Esophagus muscularis mucosa (tissue), 4 donors: ENCODE measurements around the gene MT1E. TPM values are rescaled to one million over a fixed set of nuclear protein-coding genes. Genes with fewer than 3 reads are reported as not detected.

Experiments used
- DNase-seq: peaks from one replicate; pipeline ENCODE4 v3.0.0-alpha.2; 2017; ENCODE audit errors: extremely low spot score
- H3K27ac ChIP-seq, 4 donors: fragments of 200-600 bp; sonication (generic); replicated peaks in 1 of 4; 1 replicate in 3 of 4; 2 replicates in 1 of 4; pipeline ENCODE4 v1.5.1; 2016 to 2019; ENCODE audit warnings: mild to moderate bottlenecking in 1 of 4
- H3K27me3 ChIP-seq, 4 donors: fragments of 200-600 bp; sonication (generic); one replicate each; pipeline versions ENCODE4 v1.5.1 to v1.6.0; 2016 to 2019
- H3K36me3 ChIP-seq, 4 donors: fragments of 200-600 bp; sonication (generic); one replicate each; pipeline ENCODE4 v1.5.1; 2016 to 2019
- H3K4me1 ChIP-seq, 4 donors: fragments of 200-600 bp; sonication (generic); one replicate each; pipeline ENCODE4 v1.5.1; 2016 to 2019
- H3K4me3 ChIP-seq, 4 donors: fragments of 200-600 bp; sonication (generic); 1 replicate in 2 of 4; 2 replicates in 2 of 4; pipeline ENCODE4 v1.5.1; 2016 to 2019; ENCODE audit warnings: mild to moderate bottlenecking in 4 of 4, moderate library complexity in 1 of 4
- H3K9me3 ChIP-seq, 4 donors: fragments of 200-600 bp; sonication (generic); 1 replicate in 3 of 4; 2 replicates in 1 of 4; pipeline ENCODE4 v1.5.1; 2016 to 2019
- EP300 ChIP-seq: sonication (generic); formaldehyde crosslinking; IDR thresholded peaks from one replicate; pipeline ENCODE4 v1.6.1; 2017; ENCODE audit warnings: antibody characterized with exemption
- POLR2A ChIP-seq: fragments of 450-650 bp; IDR thresholded peaks from one replicate; pipeline ENCODE4 v1.6.1; 2017; ENCODE audit warnings: antibody characterized with exemption, moderate library complexity, mild to moderate bottlenecking, low read depth
- POLR2AphosphoS5 ChIP-seq, 2 donors: sonication (generic); formaldehyde crosslinking; IDR thresholded peaks; one replicate each; pipeline ENCODE4 v1.6.1; 2017; ENCODE audit warnings: antibody characterized with exemption in 2 of 2
- WGBS: methylation state at CpG from one replicate; pipeline ENCODE4 v1.1.5; 2018; 5-methylcytosine and 5-hydroxymethylcytosine counted together
- intact Hi-C: fragments of 100-400 bp; cut with DNase I; formaldehyde crosslinking; loops from one replicate; pipeline ENCODE4 v1.15.1; 2023
- total RNA-seq, 4 donors: library from RNA; depleted of rRNA; stranded (reverse); fragments of >200 nt; gene quantifications; one replicate each; pipeline versions ENCODE4 v1.1.0 to v1.2.1, GENCODE V29; 2016
- TF ChIP-seq, protein P1 (sequence below), 3 experiments: fragments of 200-600 bp in 2 of 3; fragments of 450-650 bp in 1 of 3; sonication (generic) in 2 of 3; IDR thresholded peaks; one replicate each; pipeline ENCODE4 v1.5.1; 2017 to 2019; ENCODE audit warnings: antibody characterized with exemption in 3 of 3, mild to moderate bottlenecking in 2 of 3, moderate library complexity in 1 of 3

MT1E gene
- total RNA-seq, 4 donors from 2014 or later: 57.7 to 428 (median 146) TPM

DNA sequence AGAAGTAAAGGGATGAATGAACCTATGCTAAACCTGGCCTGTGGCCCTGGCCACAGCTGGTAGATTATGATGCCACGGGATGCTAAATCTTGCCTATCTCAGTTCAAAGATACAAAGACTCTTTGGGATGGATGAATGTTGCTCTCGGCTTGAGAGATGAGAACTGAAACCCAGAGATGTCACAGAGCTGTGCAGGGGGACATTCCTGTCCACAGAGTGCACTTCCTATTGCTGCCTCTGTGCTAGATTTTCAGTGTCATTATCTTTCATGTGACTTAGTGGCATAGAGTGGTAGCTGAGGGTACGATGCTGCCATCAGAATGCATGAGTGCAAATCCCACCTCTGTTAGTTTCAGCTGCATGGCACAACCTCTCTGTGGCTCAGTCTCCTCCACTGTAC is 4.6 kb downstream of the MT1E start:
- DNase-seq: no peak
- Histone ChIP-seq H3K27me3 (peaks cover 0 to 29% (median 3%) of the 10 kb centered on the region in 4 donors), H3K4me1 (peaks cover 13 to 58% (median 50%) of the 10 kb centered on the region in 4 donors), H3K4me3 (no peak overlapping the region), H3K27ac (no peak overlapping the region), H3K36me3 (no peaks in the 10 kb centered on the region), H3K9me3 (no peaks in the 10 kb centered on the region)
- TF ChIP-seq, protein P1, sequence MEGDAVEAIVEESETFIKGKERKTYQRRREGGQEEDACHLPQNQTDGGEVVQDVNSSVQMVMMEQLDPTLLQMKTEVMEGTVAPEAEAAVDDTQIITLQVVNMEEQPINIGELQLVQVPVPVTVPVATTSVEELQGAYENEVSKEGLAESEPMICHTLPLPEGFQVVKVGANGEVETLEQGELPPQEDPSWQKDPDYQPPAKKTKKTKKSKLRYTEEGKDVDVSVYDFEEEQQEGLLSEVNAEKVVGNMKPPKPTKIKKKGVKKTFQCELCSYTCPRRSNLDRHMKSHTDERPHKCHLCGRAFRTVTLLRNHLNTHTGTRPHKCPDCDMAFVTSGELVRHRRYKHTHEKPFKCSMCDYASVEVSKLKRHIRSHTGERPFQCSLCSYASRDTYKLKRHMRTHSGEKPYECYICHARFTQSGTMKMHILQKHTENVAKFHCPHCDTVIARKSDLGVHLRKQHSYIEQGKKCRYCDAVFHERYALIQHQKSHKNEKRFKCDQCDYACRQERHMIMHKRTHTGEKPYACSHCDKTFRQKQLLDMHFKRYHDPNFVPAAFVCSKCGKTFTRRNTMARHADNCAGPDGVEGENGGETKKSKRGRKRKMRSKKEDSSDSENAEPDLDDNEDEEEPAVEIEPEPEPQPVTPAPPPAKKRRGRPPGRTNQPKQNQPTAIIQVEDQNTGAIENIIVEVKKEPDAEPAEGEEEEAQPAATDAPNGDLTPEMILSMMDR (IDR thresholded peaks at IDR 0.05): no peak
- TF ChIP-seq POLR2A: no peak
- TF ChIP-seq POLR2AphosphoS5 (IDR thresholded peaks at IDR 0.05): no peak
- TF ChIP-seq EP300: no peak
- intact Hi-C loops: no loop called here
- WGBS: 92% methylated on average over 3 of the region's 3 CpGs

DNA sequence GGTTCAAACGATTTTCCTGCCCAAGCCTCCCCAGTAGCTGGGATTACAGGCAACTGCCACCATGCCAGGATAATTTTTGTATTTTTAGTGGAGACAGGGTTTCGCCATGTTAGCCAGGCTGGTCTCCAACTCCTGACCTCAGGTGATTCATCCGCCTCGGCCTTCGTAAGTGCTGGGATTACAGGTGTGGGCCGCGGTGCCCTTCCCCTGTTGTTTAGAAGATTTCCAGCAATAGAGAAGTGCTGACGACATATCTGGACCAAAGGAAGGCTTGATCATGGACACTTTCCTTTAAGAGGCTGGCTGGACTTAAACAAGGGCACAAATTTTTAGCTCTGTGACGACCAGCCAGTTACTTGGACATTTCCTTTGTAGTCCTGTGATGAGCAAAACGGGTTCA is 5.6 kb downstream of the MT1E start:
- Histone ChIP-seq H3K27ac (peak overlapping the region; percentile 67 to 82 (median 74)), H3K4me3 (no peak overlapping the region)
- no peak for DNase-seq

DNA sequence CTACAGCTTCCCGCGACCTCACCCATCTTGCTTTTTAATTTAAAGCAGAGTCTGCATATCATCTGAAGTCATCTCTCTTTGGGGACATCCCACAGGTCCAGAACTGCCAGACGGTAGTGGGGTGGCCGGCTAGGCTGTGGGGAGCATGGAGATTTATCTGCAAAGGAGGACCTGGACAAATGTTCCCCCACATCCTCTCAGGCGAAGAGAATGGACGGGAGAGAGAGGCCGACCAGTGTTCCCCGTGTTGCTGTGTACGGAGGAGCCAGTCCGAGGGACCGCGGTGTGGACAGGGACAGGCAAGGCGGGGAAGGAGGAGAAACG is 6.2 kb downstream of the MT1E start:
- peaks cover 11 to 57% (median 43%) of the 10 kb centered on the region in 4 donors for H3K4me1 ChIP-seq
- no peak for DNase-seq

More for the DNA sequence above, 5.6 kb downstream of the MT1E start:
- H3K27me3 ChIP-seq: peaks cover 0 to 40% (median 9%) of the 10 kb centered on the region in 4 donors
- TF ChIP-seq EP300: no peak
- TF ChIP-seq POLR2AphosphoS5 (IDR thresholded peaks at IDR 0.05): no peak
- peaks cover 17 to 62% (median 48%) of the 10 kb centered on the region in 4 donors for H3K4me1 ChIP-seq
- H3K36me3 ChIP-seq: no peaks in the 10 kb centered on the region
- intact Hi-C loops: no loop called here
- H3K9me3 ChIP-seq: no peaks in the 10 kb centered on the region
- 92% methylated on average over 10 of the region's 10 CpGs for WGBS

DNA sequence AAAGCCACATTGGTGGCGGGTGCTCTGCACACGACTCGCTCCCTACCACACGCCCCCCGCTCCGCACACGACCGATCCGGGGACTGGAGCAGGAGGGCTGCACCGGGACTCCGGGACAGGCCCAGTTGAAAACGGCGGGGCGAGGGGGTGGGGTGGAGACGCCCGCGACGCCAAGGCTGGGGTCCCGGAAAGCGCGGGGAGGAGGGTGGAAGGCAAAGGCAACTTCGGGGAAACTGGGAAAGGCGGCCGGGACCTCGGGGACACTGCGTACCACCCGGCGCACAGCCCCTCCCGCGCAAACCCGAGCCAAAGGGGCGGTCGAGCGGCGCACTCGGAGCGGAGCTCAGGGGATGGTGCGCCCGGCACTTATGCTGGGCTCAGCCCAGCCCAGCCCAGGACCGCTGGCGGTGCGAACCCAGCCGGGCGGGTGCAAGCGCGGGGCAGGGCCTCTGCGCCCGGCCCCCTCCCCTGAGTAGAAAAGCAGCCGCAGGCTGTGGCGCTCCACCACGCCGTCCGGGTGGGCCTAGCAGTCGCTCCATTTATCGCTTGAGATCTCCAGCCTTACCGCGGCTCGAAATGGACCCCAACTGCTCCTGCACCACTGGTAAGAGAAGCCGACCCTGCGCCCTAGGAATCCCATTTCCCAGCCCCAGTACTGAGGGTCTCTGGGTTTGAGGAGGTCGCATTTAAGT is 6.7 kb downstream of the MT1E start, which contains the start of gene MT1M:
Gene MT1M (plus strand): TSS at position 504 of the 692 bp plus-strand sequence. CDS start 73 bp downstream, at position 577.
- DNase-seq: no peak
- Histone ChIP-seq H3K9me3 (no peaks in the 10 kb centered on the region), H3K27ac (peak within 1 kb of the TSS; percentile 67 to 82 (median 74)), H3K27me3 (peaks cover 0 to 51% (median 13%) of the 10 kb centered on the region in 4 donors), H3K4me1 (peaks cover 6 to 52% (median 37%) of the 10 kb centered on the region in 4 donors), H3K4me3 (peak within 1 kb of the TSS; percentile 57 to 66 (median 60)), H3K36me3 (no peaks in the 10 kb centered on the region)
- WGBS: 12% methylated on average over 26 of the region's 61 CpGs
- TF ChIP-seq, protein P1 (IDR thresholded peaks at IDR 0.05): no peak
- peak; percentile 72 to 85 for TF ChIP-seq POLR2AphosphoS5 (IDR thresholded peaks at IDR 0.05)
- TF ChIP-seq EP300: peak; percentile 95
- TF ChIP-seq POLR2A: peak; percentile 39
- intact Hi-C loops: no loop called here

More for the DNA sequence above, 6.2 kb downstream of the MT1E start:
- Histone ChIP-seq H3K27me3 (peaks cover 0 to 45% (median 11%) of the 10 kb centered on the region in 4 donors), H3K4me3 (peak overlapping the region; percentile 57 to 66 (median 60)), H3K27ac (peak overlapping the region; percentile 67 to 82 (median 74)), H3K9me3 (no peaks in the 10 kb centered on the region), H3K36me3 (no peaks in the 10 kb centered on the region)
- TF ChIP-seq POLR2AphosphoS5 (IDR thresholded peaks at IDR 0.05) (no peak), EP300 (no peak), POLR2A (no peak)
- TF ChIP-seq, protein P1 (IDR thresholded peaks at IDR 0.05): no peak
- intact Hi-C loops: no loop called here
- 28% methylated on average over 14 of the region's 14 CpGs for WGBS

DNA sequence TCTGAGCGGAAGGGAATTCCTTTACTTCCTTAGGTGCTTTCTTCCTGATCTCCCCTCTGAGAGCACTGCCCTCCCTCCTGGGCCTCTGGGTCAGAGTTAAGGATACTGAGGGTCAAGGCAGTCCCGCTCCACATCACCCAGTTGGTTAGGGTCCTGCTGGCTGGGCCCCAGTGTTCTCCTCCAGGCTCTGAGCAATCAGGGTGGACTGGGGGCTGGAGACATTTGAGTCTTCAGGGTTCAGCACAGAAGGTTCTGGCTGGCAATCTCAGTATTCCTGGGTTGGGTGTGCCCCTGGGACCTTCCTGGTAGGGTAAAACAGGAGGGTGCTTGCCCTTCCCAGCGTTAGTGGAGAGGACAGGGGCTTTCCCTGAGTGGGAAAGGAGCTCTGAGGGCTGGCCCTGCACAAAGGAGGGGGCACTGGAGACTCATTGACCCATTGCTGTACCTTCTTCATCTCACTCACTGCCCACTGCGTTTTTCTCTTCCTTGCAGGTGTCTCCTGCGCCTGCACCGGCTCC is 7.3 kb downstream of the MT1E start:
- intact Hi-C loops: no loop called here
- H3K36me3 ChIP-seq: no peaks in the 10 kb centered on the region
- peaks cover 6 to 51% (median 37%) of the 10 kb centered on the region in 4 donors for H3K4me1 ChIP-seq
- WGBS: 62% methylated on average over 5 of the region's 6 CpGs
- peak overlapping the region; percentile 67 to 82 (median 74) for H3K27ac ChIP-seq
- TF ChIP-seq POLR2AphosphoS5 (IDR thresholded peaks at IDR 0.05) (no peak), POLR2A (no peak), EP300 (no peak)
- TF ChIP-seq, protein P1 (IDR thresholded peaks at IDR 0.05): no peak
- peaks cover 0 to 57% (median 16%) of the 10 kb centered on the region in 4 donors for H3K27me3 ChIP-seq
- H3K4me3 ChIP-seq: peak overlapping the region; percentile 57 to 66 (median 60)
- no peaks in the 10 kb centered on the region for H3K9me3 ChIP-seq
- no peak for DNase-seq
